Transverse colon (tissue), 4 donors: ENCODE data around the gene CACNA2D1. TPM values are rescaled to one million over a fixed set of nuclear protein-coding genes. Genes with fewer than 3 reads are reported as not detected.

Experiments used
- DNase-seq: peaks from one replicate; pipeline ENCODE4 v3.0.0-alpha.2; 2019
- H3K27ac ChIP-seq, 4 donors: fragments of 200-600 bp; sonication (generic); 2 replicates each; pipeline ENCODE4 v1.5.1; 2016 to 2018; ENCODE audit warnings: inconsistent platforms in 4 of 4
- H3K27me3 ChIP-seq: fragments of 200-600 bp; sonication (generic); 2 replicates; pipeline ENCODE4 v1.5.1; 2017; ENCODE audit warnings: inconsistent platforms
- H3K36me3 ChIP-seq, 4 donors: fragments of 200-600 bp; sonication (generic); 2 replicates each; pipeline ENCODE4 v1.5.1; 2017 to 2019; ENCODE audit warnings: inconsistent platforms in 4 of 4
- H3K4me1 ChIP-seq, 4 donors: fragments of 200-600 bp; sonication (generic); 2 replicates each; pipeline ENCODE4 v1.5.1; 2017 to 2020; ENCODE audit warnings: inconsistent platforms in 4 of 4
- H3K4me3 ChIP-seq, 4 donors: fragments of 200-600 bp; sonication (generic); 1 replicate in 1 of 4; 2 replicates in 3 of 4; pipeline versions ENCODE4 v1.5.1 to v1.6.1; 2017 to 2019; ENCODE audit warnings: inconsistent platforms in 4 of 4
- H3K9me3 ChIP-seq, 2 donors: fragments of 200-600 bp; sonication (generic); 2 replicates each; pipeline ENCODE4 v1.5.1; 2017 to 2019; ENCODE audit warnings: inconsistent platforms in 2 of 2
- CTCF ChIP-seq, 5 experiments: fragments of 200-600 bp in 3 of 5; fragments of 450-650 bp in 2 of 5; sonication (generic) in 3 of 5; IDR thresholded peaks; 1 replicate in 2 of 5; 2 replicates in 3 of 5; pipeline ENCODE4 v1.5.1; 2016 to 2017; ENCODE audit warnings: antibody characterized with exemption in 5 of 5, inconsistent platforms in 3 of 5, mild to moderate bottlenecking in 2 of 5, moderate library complexity in 1 of 5
- EP300 ChIP-seq: sonication (generic); formaldehyde crosslinking; IDR thresholded peaks from one replicate; pipeline ENCODE4 v1.6.1; 2017; ENCODE audit warnings: antibody characterized with exemption, low read depth
- POLR2A ChIP-seq: fragments of 450-650 bp; IDR thresholded peaks from one replicate; pipeline ENCODE4 v1.6.1; 2016; ENCODE audit warnings: antibody characterized with exemption, mild to moderate bottlenecking, moderate library complexity
- POLR2AphosphoS5 ChIP-seq, 3 donors: sonication (generic); formaldehyde crosslinking; IDR thresholded peaks; one replicate each; pipeline ENCODE4 v1.6.1; 2016; ENCODE audit warnings: antibody characterized with exemption in 3 of 3
- WGBS, 2 donors: methylation state at CpG; one replicate each; pipeline ENCODE4 v1.1.5; 2018; ENCODE audit warnings: low coverage in 1 of 2; 5-methylcytosine and 5-hydroxymethylcytosine counted together
- in situ Hi-C, 4 donors: fragments of 200-750 bp; cut with MboI; loops; one replicate each; pipeline versions ENCODE4 v1.15.0 to v1.15.1; 2017; ENCODE audit warnings: low sequenced_read_pairs in 3 of 4, low pct_ligation_motif_present in 1 of 4, low pct_unique_long_range_greater_than_20kb in 1 of 4
- intact Hi-C: fragments of 100-400 bp; cut with DNase I; formaldehyde crosslinking; loops from one replicate; pipeline ENCODE4 v1.15.1; 2023; ENCODE audit warnings: low total_unique reads
- total RNA-seq, 4 donors: library from RNA; depleted of rRNA; stranded (reverse); fragments of >200 nt; gene quantifications; one replicate each; pipeline ENCODE4 v1.1.0, GENCODE V29; 2016

Gene CACNA2D1
- total RNA-seq, 4 donors from 2014 or later, result 11.0 to 126 (median 22.9) TPM

GRCh38 chr7:82395147-82395546 is 48.4 kb downstream of the CACNA2D1 start:
- TF ChIP-seq POLR2AphosphoS5 (IDR thresholded peaks at IDR 0.05) (no peak), CTCF (IDR thresholded peaks at IDR 0.05) (no peak), EP300 (no peak), POLR2A (no peak)
- no peak for DNase-seq
- Histone ChIP-seq H3K4me3 (no peak overlapping the region), H3K4me1 (no peaks in the 10 kb centered on the region), H3K27me3 (no peaks in the 10 kb centered on the region), H3K9me3 (no peaks in the 10 kb centered on the region), H3K36me3 (no peaks in the 10 kb centered on the region), H3K27ac (no peak overlapping the region)
- in situ Hi-C loops (no loop called here), intact Hi-C loops (no loop called here)
- 82 to 87% methylated on average over 4 of the region's 4 CpGs for WGBS, 2 donors

DNA sequence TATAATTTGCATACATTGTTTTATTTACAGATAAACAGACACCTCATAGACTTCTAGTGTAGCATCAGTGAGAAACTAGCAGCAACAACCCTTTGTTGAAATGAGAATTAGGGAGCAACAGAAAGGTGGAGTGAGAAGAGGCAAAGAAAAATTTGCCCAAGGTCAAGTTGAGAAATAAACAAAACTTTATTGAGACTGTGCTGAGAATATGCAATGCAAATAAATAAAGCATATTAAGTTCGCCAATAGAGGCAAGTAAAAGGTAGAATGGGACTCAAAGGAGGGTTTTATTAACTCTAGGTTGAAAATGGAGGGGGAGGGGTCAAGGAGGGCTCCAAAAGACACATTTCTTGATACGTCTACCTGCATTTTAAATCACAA is 49.7 kb downstream of the CACNA2D1 start:
- Histone ChIP-seq H3K4me3 (no peak overlapping the region), H3K4me1 (no peaks in the 10 kb centered on the region), H3K27ac (no peak overlapping the region), H3K27me3 (no peaks in the 10 kb centered on the region), H3K9me3 (no peaks in the 10 kb centered on the region), H3K36me3 (no peaks in the 10 kb centered on the region)
- no peak for DNase-seq
- in situ Hi-C loops, result no loop called here
- 69 to 95% methylated on average over 2 of the region's 2 CpGs for WGBS, 2 donors
- TF ChIP-seq POLR2AphosphoS5 (IDR thresholded peaks at IDR 0.05) (no peak), POLR2A (no peak)
- intact Hi-C loops, result no loop called here

DNA sequence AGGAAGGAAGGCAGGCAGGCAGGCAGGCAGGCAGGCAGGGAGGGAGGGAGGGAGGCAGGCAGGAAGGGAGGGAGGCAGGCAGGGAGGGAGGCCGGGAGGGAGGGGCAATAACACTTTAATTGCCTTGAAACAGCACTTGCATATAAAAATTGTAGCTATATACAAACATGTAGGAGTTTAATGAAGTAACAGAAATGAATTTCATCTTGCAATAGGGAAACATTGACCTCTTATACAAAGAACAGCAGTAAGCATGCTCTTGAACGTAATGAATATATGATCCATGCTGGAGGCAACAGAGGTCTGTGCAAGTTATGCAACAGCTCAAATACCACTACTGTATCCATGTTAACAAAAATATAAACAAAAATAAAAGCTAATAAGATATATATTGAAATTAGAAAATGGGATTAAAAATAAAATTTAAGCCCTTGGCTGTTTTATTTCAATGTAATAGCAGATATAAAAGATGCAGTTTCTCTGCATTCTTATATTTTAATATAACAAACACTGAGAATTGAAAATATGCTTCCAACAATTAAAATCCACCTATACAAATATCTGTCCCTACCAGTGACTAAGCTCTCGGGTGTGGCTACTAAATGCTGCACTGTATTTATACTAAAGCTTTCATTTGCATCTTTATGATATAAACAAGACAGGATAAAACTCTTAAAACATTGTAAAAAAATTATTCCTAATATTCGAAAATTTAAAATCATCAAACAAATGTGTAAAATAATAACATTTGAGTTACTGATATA is 50.3 kb downstream of the CACNA2D1 start:
- no peaks in the 10 kb centered on the region for H3K36me3 ChIP-seq
- H3K27ac ChIP-seq, result no peak overlapping the region
- no peaks in the 10 kb centered on the region for H3K9me3 ChIP-seq
- no peak overlapping the region for H3K4me3 ChIP-seq
- H3K4me1 ChIP-seq, result no peaks in the 10 kb centered on the region
- 53 to 67% methylated on average over 4 of the region's 4 CpGs for WGBS, 2 donors
- intact Hi-C loops, result no loop called here
- no peak for DNase-seq
- in situ Hi-C loops, result no loop called here
- TF ChIP-seq POLR2AphosphoS5 (IDR thresholded peaks at IDR 0.05) (no peak), POLR2A (no peak), CTCF (IDR thresholded peaks at IDR 0.05) (no peak), EP300 (no peak)
- no peaks in the 10 kb centered on the region for H3K27me3 ChIP-seq

DNA sequence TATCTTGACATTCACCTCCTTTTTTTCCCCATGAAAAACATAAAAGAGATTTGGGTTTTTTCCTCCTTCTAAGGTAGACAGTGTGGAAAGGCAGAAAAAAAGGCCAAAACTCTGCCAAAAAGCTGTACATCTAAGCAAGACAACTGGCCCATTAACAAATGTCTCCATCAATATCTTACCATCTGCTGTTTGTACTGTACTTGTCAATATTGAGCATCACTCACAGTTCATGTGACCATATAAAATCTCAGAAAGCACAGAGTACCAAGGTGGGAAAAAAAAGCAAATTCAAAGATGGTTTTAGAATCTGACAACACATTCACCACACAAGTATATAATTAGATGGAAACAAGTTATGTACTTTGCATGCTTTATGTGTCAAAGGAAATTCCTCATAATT is 52.6 kb downstream of the CACNA2D1 start:
- Histone ChIP-seq H3K27me3 (no peaks in the 10 kb centered on the region), H3K4me3 (no peak overlapping the region), H3K4me1 (no peaks in the 10 kb centered on the region), H3K36me3 (no peaks in the 10 kb centered on the region), H3K27ac (no peak overlapping the region), H3K9me3 (no peaks in the 10 kb centered on the region)
- DNase-seq, result no peak
- no peak for TF ChIP-seq POLR2A
- no peak for TF ChIP-seq POLR2AphosphoS5 (IDR thresholded peaks at IDR 0.05)
- TF ChIP-seq CTCF (IDR thresholded peaks at IDR 0.05), result no peak
- no peak for TF ChIP-seq EP300
- intact Hi-C loops, result no loop called here
- in situ Hi-C loops, result no loop called here

DNA sequence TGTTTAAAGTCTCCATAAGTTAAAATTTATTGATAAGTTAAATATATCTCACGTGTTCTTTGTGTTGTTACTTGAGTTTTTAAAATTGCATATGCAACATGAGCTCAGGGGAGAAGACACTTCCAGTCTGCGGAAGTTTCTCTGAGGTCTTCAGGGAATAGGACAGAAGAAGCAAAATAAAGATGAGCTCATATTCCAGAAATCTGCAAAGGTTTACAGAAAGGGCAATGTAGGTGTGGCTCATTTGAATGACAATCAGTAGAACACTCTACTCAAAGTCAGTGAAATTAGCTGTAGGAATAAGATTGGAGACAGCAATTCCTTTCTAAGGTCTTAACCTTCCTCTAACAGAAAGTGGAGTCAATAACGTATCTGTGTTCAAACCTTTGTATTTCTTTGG is 53.7 kb downstream of the CACNA2D1 start:
- Histone ChIP-seq H3K4me1 (no peaks in the 10 kb centered on the region), H3K4me3 (no peak overlapping the region), H3K36me3 (no peaks in the 10 kb centered on the region), H3K9me3 (no peaks in the 10 kb centered on the region), H3K27me3 (no peaks in the 10 kb centered on the region), H3K27ac (no peak overlapping the region)
- 63 to 70% methylated on average over 3 of the region's 3 CpGs for WGBS, 2 donors
- intact Hi-C loops (no loop called here), in situ Hi-C loops (no loop called here)
- TF ChIP-seq POLR2AphosphoS5 (IDR thresholded peaks at IDR 0.05) (no peak), POLR2A (no peak)
- no peak for DNase-seq
